ENCODE data around the gene TCN2.

DNA sequence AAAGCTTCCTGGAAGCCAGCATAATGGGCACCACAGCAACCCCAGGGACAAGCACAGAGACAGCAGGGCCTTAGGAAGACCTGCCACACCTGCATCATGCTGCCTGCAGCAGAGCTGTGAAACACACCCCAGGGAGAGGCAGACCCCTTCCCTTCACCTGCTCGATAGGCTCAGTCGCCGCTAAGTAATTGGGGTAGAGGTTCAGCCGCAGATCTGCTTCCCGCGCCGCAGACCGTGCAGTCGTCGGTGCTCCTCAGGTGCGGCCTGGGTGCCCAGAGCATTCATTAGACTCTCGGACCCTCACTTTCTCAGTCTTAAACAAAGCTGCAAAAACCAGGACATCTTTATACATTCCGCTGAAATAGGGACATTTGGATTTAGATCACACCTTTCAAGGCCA is 57.8 kb downstream of the TCN2 start:
- no peak for TF ChIP-seq ZFP30 (CRISPR knock-in tag; IDR thresholded peaks at IDR 0.05)
- TF ChIP-seq TCF4 (CRISPR knock-in tag; IDR thresholded peaks at IDR 0.05; ENCODE audit: borderline replicate concordance), result no peak
- no peak for TF ChIP-seq ZNF8 (CRISPR knock-in tag; IDR thresholded peaks at IDR 0.05)
